ENCODE measurements around the gene HOXD4.

GRCh38 chr2:176130147-176130956 is 21.0 kb upstream of the HOXD4 start:
- TF ChIP-seq CTCF (IDR thresholded peaks at IDR 0.05) (no peak), POLR2AphosphoS5 (IDR thresholded peaks at IDR 0.05; ENCODE audit: low read depth, low read length) (no peak), REST (IDR thresholded peaks at IDR 0.05; ENCODE audit: insufficient read depth in 1 of 2, low read depth in 2 of 2, low read length in 1 of 2) (no peak), SIN3A (IDR thresholded peaks at IDR 0.05; ENCODE audit: borderline replicate concordance, insufficient read depth, low read depth, low read length) (no peak), TCF7L2 (IDR thresholded peaks at IDR 0.05; ENCODE audit: low read depth, low read length) (no peak)
